ENCODE data around the gene ABHD1.

GRCh38 chr2:27155069-27155520 is 31.5 kb downstream of the ABHD1 start:
- TF ChIP-seq POLR2AphosphoS5 (IDR thresholded peaks at IDR 0.05; ENCODE audit: low read depth, low read length), result no peak
- TF ChIP-seq TAF1 (IDR thresholded peaks at IDR 0.05; ENCODE audit: borderline replicate concordance, insufficient read depth, low read length), result no peak

All from PFSK-1 (cell line).